Astrocyte (in vitro differentiated cells and primary cell): ENCODE results near the gene MYCBP2.
"Not testable (repeated sequence)": the region's sequence is repeated elsewhere in the genome, so short reads cannot be mapped to it uniquely, and the experiment has no call there.

Source experiments
- CTCF ChIP-seq: IDR thresholded peaks from 2 replicates; pipeline ENCODE4 v1.5.1; 2011; ENCODE audit warnings: low read depth, mild to moderate bottlenecking, inconsistent platforms, low read length, moderate library complexity; ENCODE audit not compliant: insufficient read depth
- EZH2 ChIP-seq: IDR thresholded peaks from 2 replicates; pipeline ENCODE4 v1.6.1; 2012; ENCODE audit warnings: mild to moderate bottlenecking, low read length, inconsistent platforms; ENCODE audit not compliant: insufficient read depth

GRCh38 chr13:77198995-77199394 is 127.9 kb downstream of the MYCBP2 start:
- not testable (repeated sequence) for TF ChIP-seq CTCF, EZH2
